ENCODE data around the gene ZNF423. TPM values are rescaled to one million over a fixed set of nuclear protein-coding genes. Genes with fewer than 3 reads are reported as not detected.

The ZNF423 gene
- total and polyA plus RNA-seq, 12 donors: 1.7 to 10.6 (median 5.5) TPM

DNA sequence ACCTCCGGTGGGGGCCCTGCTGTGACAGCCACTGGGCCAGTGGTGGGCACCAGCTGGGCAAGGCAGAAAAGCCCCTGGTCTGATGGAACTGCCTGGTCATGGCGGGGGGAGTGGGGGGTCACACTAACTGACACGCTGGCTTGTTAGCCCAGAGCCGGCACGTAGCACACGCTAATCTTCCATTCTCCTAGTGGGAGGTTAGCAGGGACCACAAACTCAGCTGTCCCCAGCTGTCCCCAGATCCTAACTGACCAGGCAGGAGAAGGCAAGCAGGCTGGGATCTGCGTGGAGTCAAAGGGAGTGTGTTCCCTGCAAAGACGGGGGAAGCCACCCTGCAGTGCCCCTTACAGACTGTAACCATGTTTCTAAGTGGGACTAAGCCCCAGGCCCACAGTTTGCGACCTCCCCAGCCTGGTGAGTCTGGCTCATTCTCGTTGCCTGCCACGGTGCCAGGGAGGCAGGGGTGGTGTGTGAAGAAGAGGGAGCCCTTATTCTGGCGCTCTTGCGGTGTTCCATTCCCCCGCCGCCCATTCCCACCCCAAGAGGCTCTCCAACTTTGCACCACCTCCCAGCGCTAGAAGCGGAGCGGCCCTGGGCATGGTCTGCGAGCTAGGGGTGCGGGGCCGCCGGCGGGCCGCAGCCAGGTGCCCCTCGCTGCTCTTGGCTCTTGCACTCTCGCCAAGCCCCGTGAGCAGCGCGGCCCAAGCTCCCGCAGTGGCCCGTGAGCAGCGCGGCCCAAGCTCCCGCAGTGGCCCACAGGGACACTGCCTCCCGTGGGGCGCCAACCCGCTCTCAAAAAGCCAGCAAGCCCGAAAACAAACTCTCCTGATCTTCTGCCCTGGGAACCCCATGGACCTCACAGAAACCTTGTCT lies 12.1 kb upstream of the ZNF423 start:
- intact Hi-C loops (cut with DNase I): no loop called here
- no peak overlapping the region for H3K4me3 ChIP-seq
- H3K4me1 ChIP-seq (replicated peaks in 1 of 2): no peaks in the 10 kb centered on the region
- 90 to 95% (median 92%) methylated on average over 19 to 38 of the region's 38 CpGs for WGBS, 4 donors
- H3K36me3 ChIP-seq (replicated peaks in 1 of 2): no peaks in the 10 kb centered on the region
- no peaks in the 10 kb centered on the region for H3K27me3 ChIP-seq
- H3K27ac ChIP-seq: no peak overlapping the region
- no peaks in the 10 kb centered on the region for H3K9me3 ChIP-seq (replicated peaks in 1 of 3)
- TF ChIP-seq POLR2A (IDR thresholded peaks at IDR 0.05) (no peak), CTCF (IDR thresholded peaks at IDR 0.05) (no peak)
- DNase-seq: no peak

DNA sequence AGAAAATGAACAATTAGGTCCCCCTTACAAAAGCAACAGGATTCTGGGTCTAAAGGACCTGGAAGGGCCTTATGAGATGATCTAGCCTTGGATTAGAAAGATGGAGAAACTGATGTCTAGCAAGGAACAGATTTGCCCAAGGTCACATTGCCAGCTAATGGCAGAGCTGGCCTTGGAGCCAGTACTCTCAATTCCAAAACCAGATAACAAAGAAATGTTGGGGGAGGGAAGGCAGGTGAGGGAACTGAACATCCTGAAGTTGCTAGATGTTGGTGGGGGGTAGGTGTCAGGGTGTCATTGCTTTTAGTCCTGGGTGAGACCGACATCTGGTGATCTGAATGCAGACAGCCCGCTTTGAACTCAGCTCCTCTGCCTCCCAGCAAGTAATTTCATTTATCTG lies 11.3 kb upstream of the ZNF423 start:
- WGBS, 4 donors: 88 to 100% (median 96%) methylated on average over 2 of the region's 2 CpGs
- Histone ChIP-seq H3K27me3 (no peaks in the 10 kb centered on the region), H3K4me3 (no peak overlapping the region), H3K4me1 (replicated peaks in 1 of 2) (no peaks in the 10 kb centered on the region), H3K27ac (no peak overlapping the region), H3K36me3 (replicated peaks in 1 of 2) (no peaks in the 10 kb centered on the region), H3K9me3 (replicated peaks in 1 of 3) (no peaks in the 10 kb centered on the region)
- no peak for DNase-seq
- intact Hi-C loops (cut with DNase I): no loop called here
- TF ChIP-seq CTCF (IDR thresholded peaks at IDR 0.05) (no peak), POLR2A (IDR thresholded peaks at IDR 0.05) (no peak)

DNA sequence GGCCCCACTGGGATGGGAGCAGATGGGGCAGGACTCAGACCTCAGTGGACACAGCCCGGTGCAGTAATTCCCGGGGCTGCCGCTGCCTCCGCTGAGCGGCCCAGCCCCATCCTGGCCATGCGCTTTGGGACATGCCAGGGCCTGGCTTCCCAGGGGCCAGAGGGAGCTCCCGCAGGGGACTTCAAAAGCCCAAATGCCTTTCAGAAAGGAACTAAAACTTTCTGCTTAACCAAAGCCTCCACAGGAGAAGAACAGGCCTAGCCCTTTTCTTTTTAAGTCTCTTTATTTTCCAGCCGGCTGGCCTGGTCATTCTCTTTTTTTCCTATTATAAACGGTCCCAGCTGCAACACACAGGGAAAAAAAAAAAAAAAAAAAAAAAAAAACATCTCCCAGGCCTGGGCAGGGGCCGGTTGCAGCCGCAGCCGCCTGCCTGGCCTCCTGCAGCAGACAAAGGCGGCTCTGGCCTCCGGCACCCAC lies 10.7 kb upstream of the ZNF423 start:
- no peak overlapping the region for H3K4me3 ChIP-seq
- H3K4me1 ChIP-seq (replicated peaks in 1 of 2): no peaks in the 10 kb centered on the region
- no peaks in the 10 kb centered on the region for H3K27me3 ChIP-seq
- no peak for DNase-seq
- 57 to 77% (median 73%) methylated on average over 9 to 14 of the region's 14 CpGs for WGBS, 4 donors
- intact Hi-C loops (cut with DNase I): no loop called here
- no peaks in the 10 kb centered on the region for H3K9me3 ChIP-seq (replicated peaks in 1 of 3)
- H3K36me3 ChIP-seq (replicated peaks in 1 of 2): no peaks in the 10 kb centered on the region
- TF ChIP-seq CTCF (IDR thresholded peaks at IDR 0.05): no peak
- no peak for TF ChIP-seq POLR2A (IDR thresholded peaks at IDR 0.05)
- no peak overlapping the region for H3K27ac ChIP-seq

DNA sequence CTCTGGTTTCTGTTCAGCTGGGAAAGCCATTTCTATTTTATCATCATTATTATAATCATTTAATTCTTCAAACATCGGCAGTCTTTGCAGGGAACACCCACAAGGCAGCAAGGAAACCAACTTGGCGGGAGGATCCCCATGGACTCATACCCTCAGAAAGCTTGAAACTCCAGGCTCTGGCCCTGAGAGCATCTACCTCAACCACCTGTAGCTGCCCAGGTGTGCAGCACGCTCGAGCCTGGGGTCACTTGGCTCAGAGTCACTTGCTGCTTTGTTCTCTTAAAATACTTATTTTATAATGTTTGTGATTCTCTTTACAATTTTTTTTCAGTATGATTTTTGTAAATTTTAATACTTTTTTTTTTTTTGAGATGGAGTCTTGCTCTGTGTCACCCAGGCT lies 6.8 kb upstream of the ZNF423 start:
- TF ChIP-seq CTCF (IDR thresholded peaks at IDR 0.05) (no peak), POLR2A (IDR thresholded peaks at IDR 0.05) (no peak)
- 77 to 81% (median 79%) methylated on average over 4 of the region's 4 CpGs for WGBS, 4 donors
- no peak overlapping the region for H3K27ac ChIP-seq
- intact Hi-C loops (cut with DNase I): no loop called here
- H3K36me3 ChIP-seq (replicated peaks in 1 of 2): no peaks in the 10 kb centered on the region
- DNase-seq: no peak
- no peaks in the 10 kb centered on the region for H3K9me3 ChIP-seq (replicated peaks in 1 of 3)
- no peak overlapping the region for H3K4me3 ChIP-seq
- no peaks in the 10 kb centered on the region for H3K27me3 ChIP-seq
- H3K4me1 ChIP-seq (replicated peaks in 1 of 2): peaks cover 8 to 11% of the 10 kb centered on the region in 2 donors
